CD4-positive, alpha-beta memory T cell (primary cell): ENCODE measurements around the gene EEIG2. TPM values are rescaled to one million over a fixed set of nuclear protein-coding genes. Genes with fewer than 3 reads are reported as not detected.
A peak's percentile ranks its signal among the peaks of the same experiment; 100 is the strongest.

ENCODE experiments used
- CTCF ChIA-PET: fragments of 350-600 bp; sonication (Branson Sonifier 250); formaldehyde crosslinking; loops from one replicate; lab custom pipeline; 2021; ENCODE audit warnings: inconsistent platforms; ENCODE audit not compliant: partially characterized antibody; lab: Charles Lee
- POLR2A ChIA-PET: fragments of 350-600 bp; sonication (Branson Sonifier 250); formaldehyde crosslinking; loops from one replicate; lab custom pipeline; 2021; ENCODE audit not compliant: partially characterized antibody; lab: Charles Lee
- DNase-seq, 5 donors: peaks; one replicate each; pipeline versions ENCODE4 v3.0.0 to v3.0.0-alpha.2; 2020 to 2022; ENCODE audit warnings: mixed read lengths in 1 of 5
- H3K27ac ChIP-seq: one replicate; pipeline ENCODE4 v1.7.0; 2013; ENCODE audit warnings: low read depth, low read length
- H3K27me3 ChIP-seq: 2 replicates; pipeline ENCODE4 v1.7.0; 2013; ENCODE audit warnings: mild to moderate bottlenecking, low read length, moderate library complexity; ENCODE audit not compliant: insufficient read depth
- H3K36me3 ChIP-seq: 2 replicates; pipeline ENCODE4 v1.7.0; 2013; ENCODE audit warnings: mild to moderate bottlenecking, low read length, moderate library complexity; ENCODE audit not compliant: insufficient read depth
- H3K4me1 ChIP-seq: 2 replicates; pipeline ENCODE4 v1.7.0; 2013; ENCODE audit warnings: mild to moderate bottlenecking, low read length, moderate library complexity; ENCODE audit not compliant: insufficient read depth
- H3K4me3 ChIP-seq, 2 donors: one replicate each; pipeline ENCODE4 v1.7.0; 2013; ENCODE audit warnings: low read length in 2 of 2, mild to moderate bottlenecking in 1 of 2
- H3K9me3 ChIP-seq, 2 donors: one replicate each; pipeline ENCODE4 v1.7.0; 2013; ENCODE audit warnings: low read length in 2 of 2, control low read depth in 1 of 2; ENCODE audit not compliant: control insufficient read depth in 1 of 2
- H3K27ac Mint-ChIP-seq, 7 donors: one replicate each; pipeline ENCODE4 v1.8.0; 2020 to 2021; ENCODE audit warnings: mixed read lengths in 7 of 7, mild to moderate bottlenecking in 6 of 7, inconsistent platforms in 3 of 7, moderate library complexity in 3 of 7
- H3K27me3 Mint-ChIP-seq, 2 donors: one replicate each; pipeline ENCODE4 v1.8.0; 2020 to 2021; ENCODE audit warnings: mixed read lengths in 2 of 2
- H3K36me3 Mint-ChIP-seq, 2 donors: one replicate each; pipeline ENCODE4 v1.8.0; 2020 to 2021; ENCODE audit warnings: mixed read lengths in 2 of 2, inconsistent platforms in 1 of 2, mild to moderate bottlenecking in 1 of 2
- H3K4me1 Mint-ChIP-seq, 4 donors: one replicate each; pipeline ENCODE4 v1.8.0; 2020 to 2021; ENCODE audit warnings: mixed read lengths in 4 of 4, mild to moderate bottlenecking in 1 of 4
- H3K4me3 Mint-ChIP-seq, 8 donors: one replicate each; pipeline ENCODE4 v1.8.0; 2020 to 2021; ENCODE audit warnings: mixed read lengths in 8 of 8, mild to moderate bottlenecking in 7 of 8, moderate library complexity in 6 of 8, inconsistent platforms in 3 of 8
- H3K9me3 Mint-ChIP-seq, 8 donors: one replicate each; pipeline ENCODE4 v1.8.0; 2020 to 2021; ENCODE audit warnings: mixed read lengths in 8 of 8, mild to moderate bottlenecking in 5 of 8, inconsistent platforms in 3 of 8, moderate library complexity in 1 of 8
- intact Hi-C: fragments of 100-400 bp; cut with micrococcal nuclease; formaldehyde crosslinking; loops from one replicate; pipeline ENCODE4 v1.15.1; 2023
- polyA plus RNA-seq, 2 donors: library from polyadenylated mRNA; unstranded; fragments of 300-500 nt; fragmentation: Illumina TruSeq; gene quantifications; one replicate each; pipeline ENCODE4 v1.2.3, GENCODE V29; 2021
- total RNA-seq, 2 experiments: library from RNA; stranded (reverse); gene quantifications; one replicate each; pipeline ENCODE4 v1.2.3, GENCODE V29; 2021

EEIG2 gene
- total and polyA plus RNA-seq, 4 experiments from 2014 or later: 0.33 to 10.7 (median 5.3) TPM

- no peaks in the 10 kb centered on the region for H3K36me3 ChIP-seq
- POLR2A ChIA-PET: no interaction called here
- H3K4me3 Mint-ChIP-seq: no peak overlapping the region
- intact Hi-C loops: no loop called here
- H3K4me3 ChIP-seq: no peak overlapping the region
- no peaks in the 10 kb centered on the region for H3K9me3 ChIP-seq
- H3K36me3 Mint-ChIP-seq: peaks cover 10 to 13% of the 10 kb centered on the region in 2 donors
- H3K27ac Mint-ChIP-seq: no peak overlapping the region
- CTCF ChIA-PET: no interaction called here
- no peaks in the 10 kb centered on the region for H3K27me3 ChIP-seq
- no peak overlapping the region for H3K27ac ChIP-seq
- peaks cover 0 to 5% (median under 1%) of the 10 kb centered on the region in 4 donors for H3K4me1 Mint-ChIP-seq
- peaks cover 0 to 9% (median 3%) of the 10 kb centered on the region in 8 donors for H3K9me3 Mint-ChIP-seq
- H3K27me3 Mint-ChIP-seq: no peaks in the 10 kb centered on the region
- H3K4me1 ChIP-seq: peaks cover 13% of the 10 kb centered on the region
- no peak for DNase-seq
These were observed 14.1 kb downstream of the EEIG2 start for GRCh38 chr1:108574008-108574407.

DNA sequence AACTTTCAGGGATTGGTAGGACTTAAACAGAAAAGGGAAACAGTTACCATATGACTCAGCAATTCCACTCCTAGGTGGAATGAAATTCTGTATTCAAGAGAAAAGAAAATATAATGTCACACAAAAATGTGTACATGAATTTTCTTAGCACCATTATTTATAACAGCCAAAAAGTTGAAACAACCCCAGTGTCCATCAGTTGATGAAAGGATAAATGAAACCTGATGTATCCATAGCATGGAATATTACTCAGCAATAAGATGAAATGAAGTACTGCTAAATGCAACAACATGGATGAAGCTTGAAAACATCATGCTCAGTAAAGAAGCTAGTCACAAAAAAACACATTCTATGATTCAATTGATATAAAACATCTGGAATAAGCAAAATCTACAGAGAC is 15.5 kb downstream of the EEIG2 start:
- H3K9me3 ChIP-seq: no peaks in the 10 kb centered on the region
- DNase-seq: no peak
- peaks cover 2% of the 10 kb centered on the region for H3K4me1 ChIP-seq
- ChIA-PET CTCF (interaction anchor here (1.3 to 1.9 kb wide), 2 partner anchors 14 to 68 kb away, joined by 3 to 8 read pairs; no protein-coding TSS in a partner anchor), POLR2A (no interaction called here)
- no peaks in the 10 kb centered on the region for H3K36me3 ChIP-seq
- no peaks in the 10 kb centered on the region for H3K27me3 ChIP-seq
- H3K9me3 Mint-ChIP-seq: peaks cover 0 to 16% (median 8%) of the 10 kb centered on the region in 8 donors
- H3K4me3 ChIP-seq: no peak overlapping the region
- peaks cover 15 to 22% of the 10 kb centered on the region in 2 donors for H3K36me3 Mint-ChIP-seq
- H3K27ac Mint-ChIP-seq: peak overlapping the region in 2 of 7 donors; percentile 18 to 27
- H3K4me3 Mint-ChIP-seq: no peak overlapping the region
- peaks cover 0 to 5% (median under 1%) of the 10 kb centered on the region in 4 donors for H3K4me1 Mint-ChIP-seq
- intact Hi-C loops: no loop called here
- no peak overlapping the region for H3K27ac ChIP-seq
- no peaks in the 10 kb centered on the region for H3K27me3 Mint-ChIP-seq

GRCh38 chr1:108583757-108584427 is 24.0 kb downstream of the EEIG2 start:
- DNase-seq: no peak
- H3K4me3 Mint-ChIP-seq: no peak overlapping the region
- Histone ChIP-seq H3K27me3 (no peaks in the 10 kb centered on the region), H3K9me3 (no peaks in the 10 kb centered on the region), H3K36me3 (no peaks in the 10 kb centered on the region), H3K4me1 (peaks cover 22% of the 10 kb centered on the region), H3K27ac (no peak overlapping the region), H3K4me3 (no peak overlapping the region)
- peaks cover 23 to 37% (median 31%) of the 10 kb centered on the region in 4 donors for H3K4me1 Mint-ChIP-seq
- H3K36me3 Mint-ChIP-seq: peaks cover 8 to 9% of the 10 kb centered on the region in 2 donors
- intact Hi-C loops: no loop called here
- H3K27ac Mint-ChIP-seq: peak overlapping the region in 4 of 7 donors; percentile 5 to 14 (median 6)
- peaks cover 4 to 17% (median 9%) of the 10 kb centered on the region in 8 donors for H3K9me3 Mint-ChIP-seq
- ChIA-PET CTCF (interaction anchor here (1.8 to 2.1 kb wide), 2 partner anchors 14 to 23 kb away, joined by 4 to 5 read pairs; no protein-coding TSS in a partner anchor), POLR2A (interaction anchor here (1.2 to 1.4 kb wide), 2 partner anchors 23 to 77 kb away, joined by 3 to 4 read pairs; partner anchors contain the start of gene HENMT1)
- no peaks in the 10 kb centered on the region for H3K27me3 Mint-ChIP-seq

DNA sequence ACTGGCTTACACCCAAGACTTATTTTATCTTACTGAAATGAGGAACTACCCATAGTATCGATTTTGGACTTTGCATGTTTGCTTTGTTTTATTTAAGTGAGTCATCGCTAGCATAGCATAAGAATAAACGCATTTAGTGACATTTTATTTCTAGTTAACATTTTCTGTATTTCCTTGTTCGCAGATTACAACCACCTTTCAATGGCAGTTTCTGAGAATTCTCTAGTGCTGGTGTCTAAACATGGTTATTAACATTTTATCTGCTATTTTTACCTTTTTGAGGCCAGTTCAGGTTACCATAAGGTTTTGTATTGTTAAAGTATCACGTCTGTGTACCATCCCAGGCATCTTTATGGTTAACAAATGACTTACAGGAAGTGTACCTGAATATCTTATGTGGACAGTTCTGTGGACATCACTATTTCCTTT is 24.5 kb downstream of the EEIG2 start:
- H3K4me1 Mint-ChIP-seq: peaks cover 28 to 43% (median 36%) of the 10 kb centered on the region in 4 donors
- no peak overlapping the region for H3K4me3 ChIP-seq
- no peak overlapping the region for H3K4me3 Mint-ChIP-seq
- POLR2A ChIA-PET: interaction anchor here (1.2 kb wide), 1 partner anchor 76 kb away, joined by 3 read pairs; the partner anchor contains the start of gene HENMT1
- no peaks in the 10 kb centered on the region for H3K27me3 Mint-ChIP-seq
- no peaks in the 10 kb centered on the region for H3K36me3 ChIP-seq
- peaks cover 26% of the 10 kb centered on the region for H3K4me1 ChIP-seq
- CTCF ChIA-PET: interaction anchor here (3.8 kb wide), 1 partner anchor 24 kb away, joined by 22 read pairs; the partner anchor contains the start of gene EEIG2
- H3K27me3 ChIP-seq: no peaks in the 10 kb centered on the region
- DNase-seq: no peak
- no peaks in the 10 kb centered on the region for H3K9me3 ChIP-seq
- H3K27ac ChIP-seq: no peak overlapping the region
- H3K36me3 Mint-ChIP-seq: peaks cover 8 to 9% of the 10 kb centered on the region in 2 donors
- H3K9me3 Mint-ChIP-seq: peaks cover 4 to 17% (median 8%) of the 10 kb centered on the region in 8 donors
- intact Hi-C loops: no loop called here
- peak overlapping the region in 2 of 7 donors; percentile 7 to 14 for H3K27ac Mint-ChIP-seq

- CTCF ChIA-PET: interaction anchor here (3.8 kb wide), 1 partner anchor 25 kb away, joined by 22 read pairs; the partner anchor contains the start of gene EEIG2
- intact Hi-C loops: no loop called here
- no peaks in the 10 kb centered on the region for H3K27me3 ChIP-seq
- no peaks in the 10 kb centered on the region for H3K36me3 ChIP-seq
- POLR2A ChIA-PET: interaction anchor here (1.2 to 1.5 kb wide), 3 partner anchors 25 to 75 kb away, joined by 3 to 5 read pairs (median 4); partner anchors contain the start of genes EEIG2 and HENMT1
- peaks cover 33% of the 10 kb centered on the region for H3K4me1 ChIP-seq
- no peak overlapping the region for H3K27ac ChIP-seq
- no peaks in the 10 kb centered on the region for H3K27me3 Mint-ChIP-seq
- DNase-seq: no peak
- peaks cover 32 to 51% (median 39%) of the 10 kb centered on the region in 4 donors for H3K4me1 Mint-ChIP-seq
- H3K9me3 ChIP-seq: no peaks in the 10 kb centered on the region
- H3K9me3 Mint-ChIP-seq: peaks cover 0 to 13% (median 5%) of the 10 kb centered on the region in 8 donors
- H3K4me3 ChIP-seq: no peak overlapping the region
- peak overlapping the region in 6 of 7 donors; percentile 21 to 85 (median 40) for H3K27ac Mint-ChIP-seq
- peaks cover under 1 to 4% of the 10 kb centered on the region in 2 donors for H3K36me3 Mint-ChIP-seq
- H3K4me3 Mint-ChIP-seq: no peak overlapping the region
These were observed 25.4 kb downstream of the EEIG2 start for GRCh38 chr1:108585313-108585712.

DNA sequence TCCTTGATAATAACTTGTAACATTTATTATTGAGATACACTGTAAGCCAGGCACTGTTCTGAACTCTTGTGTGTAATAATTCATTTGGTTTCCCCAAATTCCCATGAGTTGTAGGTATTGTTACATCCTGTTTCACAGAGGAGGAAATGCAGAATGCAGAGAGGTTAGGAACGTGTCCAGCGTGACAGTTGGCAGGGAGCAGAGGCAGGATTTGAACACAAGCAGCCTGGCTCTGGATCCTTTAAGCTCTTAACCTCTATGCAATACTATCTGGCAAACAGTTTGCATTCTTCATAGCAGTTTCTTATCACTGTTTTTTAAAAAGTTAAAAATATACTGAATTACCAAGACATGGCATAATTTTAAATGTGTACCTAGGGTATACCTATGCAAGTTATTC is 30.5 kb downstream of the EEIG2 start:
- Mint-ChIP-seq H3K9me3 (peaks cover 0 to 2% (median 0%) of the 10 kb centered on the region in 8 donors), H3K27ac (peak overlapping the region; percentile 86 to 96 (median 89)), H3K27me3 (no peaks in the 10 kb centered on the region), H3K36me3 (peaks cover 0 to 5% of the 10 kb centered on the region in 2 donors), H3K4me1 (peaks cover 31 to 61% (median 45%) of the 10 kb centered on the region in 4 donors), H3K4me3 (peak overlapping the region in 2 of 8 donors; percentile 38 to 60)
- no peak for DNase-seq
- no peak overlapping the region for H3K4me3 ChIP-seq
- no peaks in the 10 kb centered on the region for H3K36me3 ChIP-seq
- ChIA-PET CTCF (interaction anchor here (1.6 kb wide), 1 partner anchor 53 kb away, joined by 6 read pairs; no protein-coding TSS in a partner anchor), POLR2A (interaction anchor here (0.7 to 3.3 kb wide), 6 partner anchors 28 to 101 kb away, joined by 3 to 20 read pairs (median 8); partner anchors contain the start of genes EEIG2, HENMT1 and PRPF38B)
- no peaks in the 10 kb centered on the region for H3K27me3 ChIP-seq
- intact Hi-C loops: no loop called here
- no peaks in the 10 kb centered on the region for H3K9me3 ChIP-seq
- peak overlapping the region; percentile 51 for H3K27ac ChIP-seq
- peaks cover 50% of the 10 kb centered on the region for H3K4me1 ChIP-seq
